Ishikawa (cell line): ENCODE data around the gene CTU1.

ENCODE experiments used
- CEBPB ChIP-seq: IDR thresholded peaks from 2 replicates; pipeline ENCODE4 v1.6.1; 2012
- CREB1 ChIP-seq: IDR thresholded peaks from 2 replicates; pipeline ENCODE4 v1.6.1; 2012; ENCODE audit warnings: low read depth
- EGR1 ChIP-seq: IDR thresholded peaks from 2 replicates; pipeline ENCODE4 v1.6.1; 2012
- EP300 ChIP-seq: IDR thresholded peaks from 2 replicates; pipeline ENCODE4 v1.6.1; 2012; ENCODE audit warnings: borderline replicate concordance
- FOXM1 ChIP-seq: IDR thresholded peaks from 2 replicates; pipeline ENCODE4 v1.6.1; 2012; ENCODE audit warnings: low read depth, borderline replicate concordance
- MAX ChIP-seq: IDR thresholded peaks from 2 replicates; pipeline ENCODE4 v1.6.1; 2012
- NFIC ChIP-seq: IDR thresholded peaks from 2 replicates; pipeline ENCODE4 v1.6.1; 2012
- RAD21 ChIP-seq: IDR thresholded peaks from 2 replicates; pipeline ENCODE4 v1.6.1; 2012; ENCODE audit warnings: low read depth
- TAF1 ChIP-seq: IDR thresholded peaks from 2 replicates; pipeline ENCODE4 v1.6.1; 2012; ENCODE audit warnings: low read depth, mild to moderate bottlenecking
- TCF12 ChIP-seq: IDR thresholded peaks from 2 replicates; pipeline ENCODE4 v1.6.1; 2012; ENCODE audit warnings: low read depth
- TEAD4 ChIP-seq: IDR thresholded peaks from 2 replicates; pipeline ENCODE4 v1.6.1; 2012
- USF1 ChIP-seq: IDR thresholded peaks from 2 replicates; pipeline ENCODE4 v1.6.1; 2012
- YY1 ChIP-seq: IDR thresholded peaks from 2 replicates; pipeline ENCODE4 v1.6.1; 2012; ENCODE audit warnings: low read depth
- ZBTB7A ChIP-seq: IDR thresholded peaks from 2 replicates; pipeline ENCODE4 v1.6.1; 2012; ENCODE audit warnings: low read depth
- TF ChIP-seq, protein P1 (sequence below): IDR thresholded peaks from 2 replicates; pipeline ENCODE4 v1.6.1; 2012; ENCODE audit warnings: low read depth, mild to moderate bottlenecking

CTU1 gene

DNA sequence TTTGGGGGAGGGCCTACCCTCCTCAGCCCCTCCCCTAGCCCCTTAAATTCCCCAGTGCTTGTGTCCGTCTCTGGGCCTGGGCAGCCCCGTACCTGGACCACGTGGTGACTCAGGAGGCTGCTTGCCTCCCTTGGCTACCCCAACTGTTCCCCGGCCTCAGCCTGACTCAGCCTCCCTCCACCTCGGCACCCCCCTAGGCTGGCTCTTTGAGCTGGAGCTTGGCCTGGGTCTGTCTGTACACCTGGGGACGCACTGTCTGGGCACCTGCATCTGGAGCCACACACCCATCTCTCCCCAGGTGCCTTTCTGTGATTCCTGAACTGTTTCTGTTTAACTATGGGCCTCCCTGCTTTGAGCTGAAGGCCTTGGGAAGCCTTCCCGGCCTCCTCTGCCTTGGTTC, 23.7 kb downstream of the CTU1 start:
- TF ChIP-seq ZBTB7A, result no peak
- TF ChIP-seq TAF1, result no peak

DNA sequence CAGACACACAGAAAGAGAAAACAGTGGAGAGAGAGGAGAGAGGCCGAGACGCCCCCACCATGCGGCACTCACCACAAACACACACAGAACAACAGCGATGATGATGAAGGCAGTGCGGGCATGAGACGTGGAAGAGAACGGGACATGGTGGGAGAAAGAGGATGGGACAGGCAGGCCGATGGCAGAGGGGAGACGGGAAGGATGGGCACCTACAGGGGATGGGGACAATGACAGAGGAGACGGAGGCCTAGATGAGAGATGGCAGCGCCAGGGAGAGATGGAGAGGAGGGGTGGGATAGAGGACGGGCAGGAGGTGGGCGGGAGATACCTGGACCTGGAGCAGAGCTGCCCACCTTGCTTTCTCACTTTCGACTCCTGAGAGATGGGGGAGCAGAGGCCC, 24.4 kb downstream of the CTU1 start:
- TF ChIP-seq TAF1, result no peak
- no peak for TF ChIP-seq EGR1
- no peak for TF ChIP-seq CEBPB
- no peak for TF ChIP-seq CREB1
- no peak for TF ChIP-seq TCF12
- no peak for TF ChIP-seq FOXM1
- no peak for TF ChIP-seq TEAD4
- no peak for TF ChIP-seq ZBTB7A
- no peak for TF ChIP-seq USF1
- TF ChIP-seq, protein P1, sequence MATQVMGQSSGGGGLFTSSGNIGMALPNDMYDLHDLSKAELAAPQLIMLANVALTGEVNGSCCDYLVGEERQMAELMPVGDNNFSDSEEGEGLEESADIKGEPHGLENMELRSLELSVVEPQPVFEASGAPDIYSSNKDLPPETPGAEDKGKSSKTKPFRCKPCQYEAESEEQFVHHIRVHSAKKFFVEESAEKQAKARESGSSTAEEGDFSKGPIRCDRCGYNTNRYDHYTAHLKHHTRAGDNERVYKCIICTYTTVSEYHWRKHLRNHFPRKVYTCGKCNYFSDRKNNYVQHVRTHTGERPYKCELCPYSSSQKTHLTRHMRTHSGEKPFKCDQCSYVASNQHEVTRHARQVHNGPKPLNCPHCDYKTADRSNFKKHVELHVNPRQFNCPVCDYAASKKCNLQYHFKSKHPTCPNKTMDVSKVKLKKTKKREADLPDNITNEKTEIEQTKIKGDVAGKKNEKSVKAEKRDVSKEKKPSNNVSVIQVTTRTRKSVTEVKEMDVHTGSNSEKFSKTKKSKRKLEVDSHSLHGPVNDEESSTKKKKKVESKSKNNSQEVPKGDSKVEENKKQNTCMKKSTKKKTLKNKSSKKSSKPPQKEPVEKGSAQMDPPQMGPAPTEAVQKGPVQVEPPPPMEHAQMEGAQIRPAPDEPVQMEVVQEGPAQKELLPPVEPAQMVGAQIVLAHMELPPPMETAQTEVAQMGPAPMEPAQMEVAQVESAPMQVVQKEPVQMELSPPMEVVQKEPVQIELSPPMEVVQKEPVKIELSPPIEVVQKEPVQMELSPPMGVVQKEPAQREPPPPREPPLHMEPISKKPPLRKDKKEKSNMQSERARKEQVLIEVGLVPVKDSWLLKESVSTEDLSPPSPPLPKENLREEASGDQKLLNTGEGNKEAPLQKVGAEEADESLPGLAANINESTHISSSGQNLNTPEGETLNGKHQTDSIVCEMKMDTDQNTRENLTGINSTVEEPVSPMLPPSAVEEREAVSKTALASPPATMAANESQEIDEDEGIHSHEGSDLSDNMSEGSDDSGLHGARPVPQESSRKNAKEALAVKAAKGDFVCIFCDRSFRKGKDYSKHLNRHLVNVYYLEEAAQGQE, result no peak
- TF ChIP-seq YY1, result no peak
- TF ChIP-seq NFIC, result no peak
- no peak for TF ChIP-seq MAX
- no peak for TF ChIP-seq EP300
- TF ChIP-seq RAD21, result no peak

DNA sequence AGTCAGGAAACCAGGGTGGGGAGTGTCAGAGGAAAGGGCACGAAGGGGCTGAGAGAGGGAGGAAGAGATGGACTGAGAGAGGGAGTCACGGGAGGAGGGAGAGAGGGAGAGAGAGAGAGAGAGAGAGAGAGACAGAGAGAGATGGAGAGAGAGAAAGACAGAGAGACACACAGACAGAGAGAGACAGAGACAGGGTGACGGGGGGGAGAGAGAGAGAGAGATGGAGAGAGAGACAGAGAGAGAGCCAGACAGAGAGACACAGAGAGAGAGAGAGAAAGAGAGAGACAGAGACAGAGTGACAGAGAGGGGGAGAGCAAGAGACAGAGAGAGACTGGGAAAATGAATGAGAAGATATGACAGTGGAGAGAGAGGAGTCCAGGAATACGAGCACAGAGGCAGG, 25.0 kb downstream of the CTU1 start:
- TF ChIP-seq TEAD4 (no peak), NFIC (no peak), EGR1 (no peak), RAD21 (no peak)

- TF ChIP-seq, protein P1, result no peak
- TF ChIP-seq TCF12 (no peak), EP300 (no peak), EGR1 (no peak), RAD21 (no peak), NFIC (no peak), ZBTB7A (no peak), YY1 (no peak)
Measured at GRCh38 chr19:51082611-51083010, 25.6 kb downstream of the CTU1 start, which contains the start of gene KLK14. Gene KLK14 (minus strand): TSS chr19:51082887. CDS start chr19:51082614, 273 bp downstream.

DNA sequence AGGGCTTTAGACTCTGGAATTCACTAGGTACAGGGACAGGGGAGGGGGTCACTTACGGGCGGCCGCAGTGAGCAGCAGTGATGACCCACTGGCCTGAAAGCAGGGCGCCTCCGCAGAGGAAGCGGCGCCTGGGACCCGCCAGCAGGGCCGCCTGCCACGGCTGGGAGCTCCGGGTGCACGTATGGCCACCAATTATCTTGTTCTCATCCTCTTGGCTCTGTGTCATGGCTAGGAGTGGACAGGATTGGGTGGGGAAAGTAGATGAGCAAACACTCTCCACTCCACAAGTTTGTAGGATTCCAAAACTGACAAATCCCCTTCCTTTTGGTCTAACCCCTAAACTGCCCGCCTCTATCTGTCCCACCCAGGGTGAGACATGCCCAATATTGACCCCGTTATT, 26.7 kb downstream of the CTU1 start:
- TF ChIP-seq FOXM1 (no peak), CEBPB (no peak), USF1 (no peak)

DNA sequence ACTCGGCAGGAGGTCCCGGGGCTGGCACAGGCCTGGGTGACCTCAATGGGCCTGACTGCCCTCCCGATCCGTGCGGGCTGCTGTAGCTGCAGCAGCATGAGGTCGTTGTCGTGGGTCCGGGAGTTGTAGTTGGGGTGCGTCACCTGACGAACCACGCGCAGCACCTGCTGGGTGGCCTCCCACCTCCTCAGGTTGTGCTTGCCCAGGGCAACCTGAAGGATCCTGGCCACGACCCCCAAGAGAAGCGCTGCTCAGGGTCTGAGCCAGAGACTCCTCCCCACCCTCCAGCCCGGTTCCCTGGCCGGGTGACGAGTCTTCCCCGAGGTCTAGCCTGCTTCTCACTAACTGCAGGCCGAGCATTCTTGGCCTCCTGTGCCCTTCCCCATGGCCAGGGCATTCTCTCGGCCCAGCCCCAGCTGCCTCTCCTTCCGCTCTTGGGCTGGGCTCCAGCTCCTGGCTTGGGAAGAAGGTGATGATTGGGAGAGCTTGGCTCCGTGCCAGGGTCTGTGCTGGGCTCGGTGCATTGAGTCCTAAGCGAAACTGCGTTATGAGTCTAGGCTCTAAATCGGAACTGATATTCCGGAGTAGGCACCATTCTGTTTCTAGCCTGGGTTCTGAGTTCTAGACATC, 28.6 kb downstream of the CTU1 start:
- TF ChIP-seq CEBPB, result no peak
- TF ChIP-seq, protein P1, result no peak
- TF ChIP-seq MAX, result no peak
- no peak for TF ChIP-seq TCF12
- TF ChIP-seq ZBTB7A, result no peak
